Hippocampal formation (tissue), 2 donors: ENCODE results near the gene ASL.
"Not testable (repeated sequence)": the region's sequence is repeated elsewhere in the genome, so short reads cannot be mapped to it uniquely, and the experiment has no call there.

ENCODE experiments used
- DNase-seq, 2 donors: peaks; one replicate each; lab custom pipeline; 2025; lab: John Stamatoyannopoulos, UW

The ASL gene

DNA sequence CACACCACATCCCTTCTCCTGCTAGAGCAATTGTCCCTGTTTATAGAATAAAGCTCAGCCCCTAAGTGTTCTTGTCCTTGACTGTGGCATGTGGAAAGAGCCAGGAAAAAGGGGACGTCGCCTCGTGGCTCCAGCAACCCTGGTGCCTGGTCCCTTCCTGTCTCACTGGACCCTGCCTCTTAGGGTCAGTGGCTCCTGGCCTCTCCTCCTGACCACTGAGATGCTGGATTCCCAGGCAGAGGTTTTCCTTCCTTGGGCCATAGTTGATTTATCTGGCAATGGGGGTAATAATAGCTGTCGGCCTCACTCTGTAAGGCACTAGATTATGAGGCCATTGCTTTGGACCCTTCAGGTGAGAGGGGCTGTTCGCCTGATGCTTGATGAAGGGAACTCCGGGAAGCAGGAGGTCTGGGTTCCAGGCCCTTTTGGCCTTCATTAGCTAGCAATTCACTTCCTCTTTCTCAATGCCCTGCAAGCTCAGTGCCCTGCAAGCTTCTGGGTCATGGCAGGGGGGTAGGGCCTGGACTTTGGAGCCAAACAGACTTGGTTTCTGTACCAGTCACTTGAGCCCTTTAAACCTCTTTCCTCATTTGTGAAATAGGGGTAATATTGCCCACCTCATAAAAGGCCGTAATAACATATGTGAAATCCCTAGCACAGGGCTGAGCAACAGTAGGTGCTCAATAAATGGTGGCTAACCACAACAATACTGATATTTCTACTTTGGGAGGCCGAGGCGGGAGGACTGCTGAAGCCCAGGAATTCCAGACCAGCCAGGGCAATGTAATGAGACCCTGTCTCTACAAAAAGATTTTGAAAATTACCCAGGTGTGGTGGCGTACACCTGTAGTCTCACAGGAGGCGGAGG is 1.1 kb downstream of the ASL start:
- DNase-seq = no peak

DNA sequence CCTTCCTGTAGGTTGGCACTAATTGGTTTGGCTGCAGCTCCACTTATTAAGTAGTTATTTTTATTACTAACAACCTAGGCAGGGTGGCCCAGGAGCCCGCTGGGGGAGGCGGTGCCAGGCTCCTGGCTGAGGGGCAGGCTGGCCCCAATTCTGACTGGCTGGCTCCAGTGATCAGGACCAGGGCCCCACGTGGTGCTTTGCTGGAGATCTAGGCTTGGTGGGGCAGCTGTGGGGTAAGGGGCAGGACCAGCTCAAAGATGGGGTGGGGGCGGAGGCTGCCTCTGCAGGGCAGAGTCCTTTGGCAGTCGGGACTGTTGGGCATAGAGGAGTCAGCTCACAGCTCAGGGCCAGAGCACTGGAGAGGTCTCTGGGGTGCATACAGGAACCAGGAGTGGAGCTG is 2.4 kb downstream of the ASL start:
- DNase-seq = no peak

DNA sequence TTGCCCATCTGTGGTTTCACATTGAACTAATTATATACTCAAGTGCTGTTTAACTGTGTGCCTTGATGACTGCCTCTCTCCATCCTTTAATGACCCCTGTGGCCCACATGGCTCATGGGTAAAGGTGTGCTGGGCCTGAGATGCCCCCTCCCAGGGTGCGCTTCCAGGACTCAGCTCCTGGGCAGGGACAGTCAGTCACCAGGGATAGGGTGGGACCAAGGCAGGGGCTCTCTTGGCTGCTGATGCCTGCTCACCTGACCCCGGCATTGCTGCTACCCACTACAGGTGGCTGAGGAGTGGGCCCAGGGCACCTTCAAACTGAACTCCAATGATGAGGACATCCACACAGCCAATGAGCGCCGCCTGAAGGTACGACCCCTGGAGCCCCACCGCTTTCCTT is 6.5 kb downstream of the ASL start:
- DNase-seq = no peak

DNA sequence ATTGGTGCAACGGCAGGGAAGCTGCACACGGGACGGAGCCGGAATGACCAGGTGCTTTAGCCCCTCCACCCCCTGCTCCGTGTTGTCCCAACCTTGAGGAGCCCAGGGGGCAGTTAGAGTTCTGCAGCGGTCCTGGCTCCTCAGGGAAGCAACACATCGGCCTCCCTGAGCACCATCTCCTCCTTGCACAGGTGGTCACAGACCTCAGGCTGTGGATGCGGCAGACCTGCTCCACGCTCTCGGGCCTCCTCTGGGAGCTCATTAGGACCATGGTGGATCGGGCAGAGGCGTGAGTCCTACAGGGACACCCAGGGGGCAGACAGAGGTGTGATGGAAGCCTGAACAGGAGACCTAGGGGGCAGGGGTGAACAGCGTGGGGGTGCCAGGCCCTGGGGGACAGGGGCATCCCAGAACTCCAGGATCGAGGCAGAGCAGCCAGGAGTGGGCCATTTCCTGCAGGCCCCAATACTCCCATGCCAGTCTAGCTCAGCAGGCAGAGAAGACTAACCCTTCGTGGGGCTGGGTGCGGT is 7.3 kb downstream of the ASL start:
- DNase-seq = no peak

DNA sequence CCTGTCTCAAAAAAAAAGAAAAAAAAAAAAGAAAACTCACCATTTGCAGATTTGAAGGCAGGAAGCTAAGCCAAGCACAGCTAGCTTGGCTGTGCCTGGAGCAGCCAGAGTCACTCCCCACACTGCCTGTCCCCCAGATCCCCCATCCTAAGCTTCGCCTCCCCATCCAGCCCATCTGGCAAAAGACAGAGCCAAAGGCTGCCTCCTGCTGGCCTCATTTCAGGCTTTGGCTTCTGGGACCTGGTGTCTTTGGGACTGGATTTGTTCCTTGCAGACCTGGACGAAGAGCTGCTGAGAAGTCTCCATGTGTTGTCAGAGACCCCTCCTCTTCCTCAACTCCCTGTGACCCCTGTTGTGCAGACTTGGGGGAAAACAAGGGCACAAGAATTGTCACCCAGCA is 8.1 kb downstream of the ASL start:
- DNase-seq = no peak

DNA sequence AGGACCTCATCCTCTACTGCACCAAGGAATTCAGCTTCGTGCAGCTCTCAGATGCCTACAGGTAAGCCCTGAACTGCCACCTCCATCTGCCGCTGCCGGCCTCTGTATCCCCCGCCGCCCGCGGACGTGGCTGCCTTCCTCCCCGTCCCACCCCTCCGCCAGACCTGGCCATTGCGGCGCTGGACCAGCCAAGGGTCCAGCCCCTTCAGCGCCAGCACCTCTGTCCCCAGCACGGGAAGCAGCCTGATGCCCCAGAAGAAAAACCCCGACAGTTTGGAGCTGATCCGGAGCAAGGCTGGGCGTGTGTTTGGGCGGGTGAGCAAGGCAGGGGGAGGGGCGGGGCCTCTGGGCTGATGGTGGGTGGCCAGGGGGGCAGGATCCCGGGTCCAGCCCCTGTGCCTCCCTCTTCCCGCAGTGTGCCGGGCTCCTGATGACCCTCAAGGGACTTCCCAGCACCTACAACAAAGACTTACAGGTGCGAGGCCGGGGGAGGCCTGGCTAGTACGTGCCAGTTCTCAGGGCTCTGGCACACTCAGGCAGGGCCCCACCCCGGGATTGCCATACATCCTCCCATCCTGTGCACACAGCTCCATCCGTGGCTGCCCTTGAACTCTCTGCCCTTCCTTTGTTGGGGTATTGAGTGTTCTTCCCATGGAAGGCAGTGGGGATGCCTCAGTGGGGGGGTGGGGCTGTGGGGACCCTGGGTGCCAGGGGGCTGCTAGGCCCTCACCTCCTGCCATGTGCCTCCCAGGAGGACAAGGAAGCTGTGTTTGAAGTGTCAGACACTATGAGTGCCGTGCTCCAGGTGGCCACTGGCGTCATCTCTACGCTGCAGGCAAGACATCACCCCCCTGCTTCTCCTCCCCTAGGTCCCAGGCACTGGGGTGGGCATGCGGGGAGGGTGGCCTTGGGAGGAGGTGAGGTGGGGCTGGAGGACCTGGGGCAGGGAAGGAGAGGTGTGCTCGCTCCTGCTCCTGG is 13.5 kb downstream of the ASL start:
- no peak for DNase-seq

DNA sequence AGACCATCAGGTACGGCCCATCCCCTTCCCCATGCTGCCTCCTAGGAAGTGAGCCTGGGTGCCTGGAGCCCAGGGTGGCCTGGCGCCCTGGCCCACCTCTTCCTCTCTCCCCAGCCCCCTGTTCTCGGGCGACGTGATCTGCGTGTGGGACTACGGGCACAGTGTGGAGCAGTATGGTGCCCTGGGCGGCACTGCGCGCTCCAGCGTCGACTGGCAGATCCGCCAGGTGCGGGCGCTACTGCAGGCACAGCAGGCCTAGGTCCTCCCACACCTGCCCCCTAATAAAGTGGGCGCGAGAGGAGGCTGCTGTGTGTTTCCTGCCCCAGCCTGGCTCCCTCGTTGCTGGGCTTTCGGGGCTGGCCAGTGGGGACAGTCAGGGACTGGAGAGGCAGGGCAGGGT is 17.0 kb downstream of the ASL start:
- no peak for DNase-seq

DNA sequence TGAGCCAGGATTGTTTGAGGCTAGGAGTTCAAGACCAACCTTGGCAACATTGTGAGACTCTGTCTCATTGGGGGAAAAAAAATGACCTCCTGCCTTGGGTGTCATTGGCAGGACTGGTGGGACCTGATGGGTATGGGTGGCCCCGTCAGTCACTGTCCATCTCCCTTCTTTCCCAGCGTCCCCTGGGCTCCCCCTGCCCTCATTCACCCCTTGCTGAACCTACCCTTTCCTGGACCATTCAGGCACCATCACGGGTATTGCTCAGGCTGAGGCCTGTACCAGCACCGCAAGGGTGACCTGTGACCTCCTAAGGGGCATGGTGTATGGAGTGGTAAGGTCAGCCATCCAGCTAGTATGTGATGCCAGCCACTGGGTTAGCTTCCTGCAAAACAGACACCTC is 19.4 kb downstream of the ASL start:
- DNase-seq = no peak

DNA sequence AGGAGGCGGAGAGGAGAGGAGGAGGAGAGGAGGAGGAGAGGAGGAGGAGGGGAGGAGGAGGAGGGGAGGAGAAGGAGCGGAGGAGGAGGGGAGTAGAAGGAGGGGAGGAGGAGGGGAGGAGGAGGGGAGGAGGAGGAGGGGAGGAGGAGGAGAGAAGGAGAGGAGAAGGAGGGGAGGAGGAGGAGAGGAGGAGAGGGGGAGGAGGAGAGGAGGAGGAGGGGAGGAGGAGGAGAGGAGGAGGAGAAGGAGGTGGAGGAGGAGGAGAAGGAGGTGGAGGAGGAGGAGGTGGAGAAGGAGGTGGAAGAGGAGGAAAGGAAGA is 23.6 kb downstream of the ASL start:
- DNase-seq = no peak

DNA sequence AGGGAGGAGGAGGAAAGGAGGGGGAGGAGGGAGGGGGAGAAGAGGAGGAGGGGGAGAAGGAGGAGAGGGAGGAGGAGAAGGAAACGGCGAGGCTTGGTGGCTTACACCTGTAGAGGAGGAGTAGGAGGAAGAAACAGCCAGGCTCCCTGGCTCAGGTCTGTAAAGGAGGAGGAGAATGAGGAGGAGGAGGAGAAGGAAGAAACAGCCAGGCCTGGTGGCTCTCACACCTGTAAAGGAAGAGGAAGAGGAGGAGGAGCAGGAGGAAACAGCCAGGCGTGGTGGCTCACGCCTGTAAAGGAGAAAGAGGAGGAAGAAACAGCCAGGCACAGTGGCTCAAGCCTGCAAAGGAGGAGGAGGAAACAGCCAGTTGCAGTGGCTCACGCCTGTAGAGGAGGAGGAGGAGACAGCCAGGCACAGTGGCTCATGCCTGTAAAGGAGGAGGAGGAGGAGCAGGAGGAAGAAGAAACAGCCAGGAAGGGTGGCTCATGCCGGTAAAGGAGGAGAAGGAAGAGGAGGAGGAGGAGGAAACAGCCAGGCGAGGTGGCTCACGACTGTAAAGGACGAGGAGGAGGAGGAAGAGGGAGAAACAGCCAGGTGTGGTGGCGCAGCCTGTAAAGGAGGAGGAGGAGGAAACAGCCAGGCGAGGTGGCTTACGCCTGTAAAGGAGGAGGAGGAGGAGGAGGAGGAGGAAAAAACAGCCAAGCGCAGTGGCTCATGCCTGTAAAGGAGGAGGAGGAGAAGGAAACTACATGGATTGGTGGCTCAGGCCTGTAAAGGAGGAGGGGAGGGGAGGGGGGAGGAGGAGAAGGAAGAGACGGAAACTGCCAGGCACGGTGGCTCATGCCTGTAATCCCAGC is 24.2 kb downstream of the ASL start:
- peak in 1 of 2 donors; percentile 40 for DNase-seq

DNA sequence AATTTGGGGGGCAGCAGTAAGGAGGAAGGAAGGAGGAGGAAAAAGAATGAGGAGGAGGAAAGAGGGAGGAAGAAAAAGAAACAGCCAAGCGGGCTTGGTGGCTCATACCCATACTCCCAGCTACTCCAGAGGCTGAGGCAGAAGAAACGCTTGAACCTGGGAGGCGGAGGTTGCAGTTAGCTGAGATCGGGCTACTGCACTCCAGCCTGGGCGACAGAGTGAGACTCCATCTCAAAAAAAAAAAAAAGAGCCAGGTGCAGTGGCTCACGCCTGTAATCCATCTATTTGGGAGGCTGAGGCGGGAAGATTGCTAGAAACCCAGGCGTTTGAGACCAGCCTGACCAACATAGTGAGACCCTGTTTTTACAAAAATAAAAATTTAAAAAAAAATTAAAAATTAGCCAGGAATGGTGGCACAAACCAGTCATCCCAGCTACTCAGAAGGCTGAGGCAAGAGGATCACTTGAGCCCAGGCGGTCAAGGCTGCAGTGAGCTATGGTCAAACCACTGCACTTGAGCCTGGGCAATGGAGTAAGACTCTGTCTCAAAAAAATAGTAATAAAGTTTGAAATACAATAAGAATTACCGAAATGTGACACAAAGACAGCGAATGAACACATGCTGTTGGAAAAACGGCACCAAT is 24.9 kb downstream of the ASL start:
- DNase-seq = no peak

DNA sequence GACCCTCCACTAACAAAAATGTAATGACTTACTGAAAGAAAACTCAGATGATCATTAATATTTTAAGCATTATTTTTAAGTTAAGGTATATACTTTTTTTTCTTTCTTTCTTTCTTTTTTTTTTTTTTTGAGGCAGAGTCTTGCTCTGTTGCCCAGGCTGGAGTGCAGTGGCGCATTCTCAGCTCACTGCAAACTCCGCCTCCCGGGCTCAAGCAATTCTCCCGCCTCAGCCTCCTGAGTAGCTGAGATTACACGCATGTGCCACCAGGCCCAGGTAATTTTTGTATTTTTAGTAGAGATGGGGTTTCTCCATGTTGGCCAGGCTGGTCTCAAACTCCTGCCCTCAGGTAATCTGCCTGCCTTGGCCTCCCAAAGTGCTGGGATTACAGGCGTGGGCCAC is 26.5 kb downstream of the ASL start:
- not testable (repeated sequence) for DNase-seq

DNA sequence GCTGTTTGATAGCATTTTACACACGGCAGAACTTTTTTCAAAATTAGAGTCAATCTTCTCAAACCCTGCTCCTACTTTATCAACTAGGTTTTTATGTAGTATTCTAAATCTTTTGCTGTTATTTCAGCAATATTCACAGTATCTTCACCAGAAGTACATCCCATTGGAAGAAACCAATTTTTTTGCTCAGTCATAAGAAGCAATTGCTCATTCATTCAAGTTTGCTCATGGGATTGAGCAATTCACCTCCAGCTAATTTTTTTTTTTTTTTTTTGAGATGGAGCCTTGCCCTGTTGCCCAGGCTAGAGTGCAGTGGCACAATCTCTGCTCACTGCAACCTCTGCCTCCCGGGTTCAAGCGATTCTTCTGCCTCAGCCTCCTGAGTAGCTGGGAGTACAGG is 28.4 kb downstream of the ASL start:
- not testable (repeated sequence) for DNase-seq

DNA sequence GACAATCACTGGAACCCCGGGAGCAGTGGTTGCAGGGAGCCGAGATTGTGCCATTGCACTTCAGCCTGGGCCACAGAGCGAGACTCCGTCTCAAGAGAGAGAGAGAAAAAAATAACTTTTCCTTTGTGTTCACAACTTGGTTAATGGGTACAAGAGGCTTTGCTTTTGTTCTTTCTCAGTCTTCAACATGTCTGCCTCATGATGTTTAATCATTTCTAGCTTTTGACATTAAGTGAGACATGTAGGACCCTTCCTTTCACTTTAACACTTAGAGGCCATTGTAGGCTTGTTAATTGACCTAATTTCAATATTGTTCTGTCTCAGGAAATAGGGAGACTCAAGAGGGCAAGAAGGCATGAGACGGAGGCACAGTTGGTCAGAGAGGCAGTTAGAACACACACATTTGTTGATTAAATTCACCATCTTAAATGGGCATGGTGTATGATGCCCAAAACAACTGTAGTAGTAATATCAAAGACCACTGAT is 29.7 kb downstream of the ASL start:
- no peak for DNase-seq

DNA sequence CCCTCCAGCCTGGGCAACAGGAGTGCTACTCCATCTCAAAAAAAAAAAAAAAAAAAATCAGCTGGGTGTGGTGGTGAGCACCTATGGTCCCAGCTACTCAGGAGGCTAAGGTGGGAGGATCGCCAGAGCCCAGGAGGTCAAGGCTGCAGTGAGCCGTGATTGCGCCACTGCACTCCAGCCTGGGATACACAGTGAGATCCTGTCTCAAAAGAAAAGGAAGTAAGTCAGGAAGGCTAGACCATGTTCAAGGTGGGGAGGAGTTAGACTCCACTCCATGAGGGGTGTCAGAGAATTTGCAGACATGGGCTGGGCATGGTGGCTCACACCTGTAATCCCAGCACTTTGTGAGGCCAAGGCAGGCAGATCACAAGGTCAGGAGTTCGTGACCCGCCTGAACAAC is 32.8 kb downstream of the ASL start:
- not testable (repeated sequence) for DNase-seq

DNA sequence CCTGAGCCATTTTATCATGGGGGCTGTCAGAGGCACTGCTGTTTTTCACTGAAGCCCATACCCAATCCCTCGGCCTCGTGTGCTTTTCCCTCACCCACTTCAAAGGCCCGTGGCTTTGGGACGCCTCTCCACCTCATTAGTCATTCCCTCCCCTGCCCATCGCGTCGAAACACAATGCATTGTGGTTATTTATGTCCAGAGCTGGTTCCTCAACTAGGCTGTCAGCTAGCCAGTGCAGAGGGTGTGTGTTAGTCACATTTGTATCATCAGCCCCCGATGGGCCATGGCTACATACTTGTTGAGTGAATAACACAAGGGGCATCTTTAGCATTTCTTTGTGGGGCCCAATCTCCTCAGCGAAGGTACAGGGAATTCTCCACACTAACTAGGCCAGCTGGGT is 35.2 kb downstream of the ASL start:
- DNase-seq = no peak

DNA sequence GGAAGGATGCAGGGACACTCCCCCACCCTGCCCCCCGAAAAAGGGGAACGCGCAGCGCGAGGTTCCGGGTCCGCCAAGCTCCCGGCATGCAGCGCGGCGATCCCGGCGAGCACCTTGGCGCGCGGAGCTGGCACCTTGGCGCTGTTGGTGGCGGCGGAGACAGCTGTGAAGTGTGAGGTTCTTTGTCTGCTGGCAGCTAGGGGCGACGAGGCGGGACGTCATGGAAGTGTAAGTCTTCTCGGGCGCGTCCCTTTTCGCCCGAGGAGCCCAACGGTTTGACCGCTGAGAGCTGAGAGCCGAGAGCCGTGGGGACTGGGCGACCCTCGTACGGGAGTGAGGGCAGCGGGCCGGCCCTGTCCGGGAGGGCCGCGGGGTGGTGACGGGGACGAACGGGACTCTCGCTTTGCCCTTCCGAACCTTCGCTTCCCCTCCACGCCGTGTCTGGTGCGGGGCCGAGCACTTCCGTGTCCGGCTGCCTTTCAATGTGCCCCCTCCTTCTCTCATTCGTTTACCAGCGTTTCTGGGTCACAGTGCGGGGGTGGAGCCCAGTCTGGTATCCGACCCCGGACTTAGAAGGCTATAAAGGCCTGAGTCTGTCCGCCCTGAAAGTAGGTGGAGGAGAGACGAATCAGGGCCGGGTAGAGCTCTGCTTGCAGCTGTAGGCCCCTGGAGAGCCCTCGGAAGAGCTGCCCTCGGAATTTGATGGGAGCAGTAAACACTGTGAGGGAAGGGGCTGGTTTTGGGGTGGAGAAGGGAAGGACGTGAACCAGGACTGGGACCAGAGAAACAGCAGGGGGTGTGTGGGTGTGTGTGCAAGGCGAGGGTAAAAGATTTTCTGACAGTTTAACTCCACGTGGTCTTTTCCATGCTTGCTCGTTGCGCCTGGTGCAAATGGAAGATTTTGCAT is 39.4 kb downstream of the ASL start, which contains the start of gene CRCP:
Gene CRCP, plus strand, starts transcription at position 105 of the 907 bp plus-strand sequence. Its CDS starts 116 bp downstream, at position 221.
- DNase-seq = peak; percentile 70 to 72

DNA sequence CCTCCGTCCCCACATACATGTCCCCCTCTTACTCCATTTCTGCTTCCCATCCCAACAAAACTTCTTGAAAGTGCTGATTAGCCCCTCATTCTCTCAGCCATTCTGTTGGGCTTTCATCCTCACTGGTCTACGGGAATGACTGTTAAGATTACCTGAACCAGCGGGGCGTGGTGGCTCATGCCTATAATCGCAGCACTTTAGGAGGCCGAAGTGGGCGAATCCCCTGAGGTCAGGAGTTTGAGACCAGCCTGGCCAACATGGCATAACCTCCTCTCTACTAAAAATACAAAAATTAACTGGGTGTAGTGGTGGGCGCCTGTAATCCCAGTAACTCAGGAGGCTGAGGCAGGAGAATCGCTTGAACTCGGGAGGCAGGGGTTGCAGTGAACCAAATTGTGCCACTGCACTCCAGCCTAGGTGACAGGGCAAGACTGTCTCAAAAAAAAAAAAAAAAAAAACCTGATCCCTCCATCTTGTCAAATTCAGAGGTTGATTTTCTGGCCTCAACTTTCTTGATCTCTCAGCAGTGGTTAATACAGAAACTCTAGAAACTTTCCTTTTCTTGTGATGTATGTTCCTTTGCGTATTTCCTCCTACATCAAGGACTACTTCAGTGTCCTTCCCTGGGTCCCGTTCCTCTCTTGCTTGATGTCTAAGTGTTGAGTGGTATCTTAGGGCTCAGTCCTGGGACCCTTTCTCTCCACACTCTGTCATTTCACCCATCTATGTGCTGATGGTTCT is 41.2 kb downstream of the ASL start:
- DNase-seq = not testable (repeated sequence)

DNA sequence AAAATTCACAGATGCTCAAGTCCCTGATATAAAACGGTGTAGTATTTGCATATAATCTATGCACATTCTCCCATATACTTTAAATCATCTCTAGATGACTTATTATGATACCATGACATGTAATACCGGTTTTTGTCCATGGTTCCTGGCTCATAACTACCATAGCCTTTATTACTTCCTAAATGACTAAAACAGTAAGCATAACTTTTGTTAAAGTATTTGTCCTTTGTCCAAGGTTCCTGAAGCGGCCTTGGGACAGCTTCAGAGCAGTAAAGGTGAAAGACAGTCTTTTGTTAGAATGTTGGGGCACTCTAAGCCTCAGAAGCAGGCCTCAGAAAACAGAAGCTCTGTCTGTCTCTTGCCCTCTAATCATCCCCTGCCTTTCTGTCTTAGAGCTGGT is 43.0 kb downstream of the ASL start:
- DNase-seq = no peak
